H9 (cell line): ENCODE measurements around the gene CDKAL1. TPM values are rescaled to one million over a fixed set of nuclear protein-coding genes. Genes with fewer than 3 reads are reported as not detected.
A peak's percentile ranks its signal among the peaks of the same experiment; 100 is the strongest.

Source experiments
- DNase-seq: peaks from one replicate; pipeline ENCODE4 v3.0.0-alpha.2; 2017
- H2AFZ ChIP-seq: one replicate; pipeline ENCODE4 v1.6.1; 2013; ENCODE audit warnings: mild to moderate bottlenecking, low read length, control low read depth, moderate library complexity
- H2AK5ac ChIP-seq: 2 replicates; pipeline ENCODE4 v1.6.1; 2013; ENCODE audit warnings: low read length, control low read depth, mixed read lengths; ENCODE audit not compliant: insufficient read length
- H2BK120ac ChIP-seq: one replicate; pipeline ENCODE4 v1.6.1; 2013; ENCODE audit warnings: low read depth, mild to moderate bottlenecking, low read length, control low read depth, inconsistent platforms; ENCODE audit not compliant: poor library complexity, severe bottlenecking
- H2BK12ac ChIP-seq: 2 replicates; pipeline ENCODE4 v1.6.1; 2013; ENCODE audit warnings: low read length, control low read depth, mixed read lengths, low read depth; ENCODE audit not compliant: insufficient read length
- H2BK15ac ChIP-seq: 2 replicates; pipeline ENCODE4 v1.6.1; 2013; ENCODE audit warnings: low read depth, low read length, control low read depth
- H2BK20ac ChIP-seq: one replicate; pipeline ENCODE4 v1.6.1; 2013; ENCODE audit warnings: low read depth, mild to moderate bottlenecking, low read length, control low read depth, inconsistent platforms; ENCODE audit not compliant: poor library complexity, severe bottlenecking
- H2BK5ac ChIP-seq: 2 replicates; pipeline ENCODE4 v1.6.1; 2013; ENCODE audit warnings: low read length, control low read depth, mixed read lengths; ENCODE audit not compliant: insufficient read length
- H3K14ac ChIP-seq: 2 replicates; pipeline ENCODE4 v1.6.1; 2013; ENCODE audit warnings: low read length, control low read depth; ENCODE audit not compliant: insufficient read depth
- H3K18ac ChIP-seq: 2 replicates; pipeline ENCODE4 v1.6.1; 2013; ENCODE audit warnings: low read depth, mild to moderate bottlenecking, mixed read lengths, low read length, control low read depth; ENCODE audit not compliant: insufficient read length
- H3K23ac ChIP-seq: 2 replicates; pipeline ENCODE4 v1.6.1; 2013; ENCODE audit warnings: low read length, control low read depth, mixed read lengths, low read depth; ENCODE audit not compliant: insufficient read length
- H3K23me2 ChIP-seq: 2 replicates; pipeline ENCODE4 v1.6.1; 2013; ENCODE audit warnings: low read depth, mild to moderate bottlenecking, mixed read lengths, low read length, control low read depth; ENCODE audit not compliant: insufficient read length, poor library complexity, severe bottlenecking
- H3K27ac ChIP-seq: 2 replicates; pipeline ENCODE4 v1.5.1; 2013; ENCODE audit warnings: low read length, control low read depth, mixed read lengths, low read depth; ENCODE audit not compliant: insufficient read length
- H3K27me3 ChIP-seq: 2 replicates; pipeline ENCODE4 v1.6.1; 2013; ENCODE audit warnings: low read length, control low read depth, inconsistent platforms; ENCODE audit not compliant: insufficient read depth
- H3K4ac ChIP-seq: 2 replicates; pipeline ENCODE4 v1.6.1; 2013; ENCODE audit warnings: low read depth, mild to moderate bottlenecking, control low read depth, inconsistent platforms, low read length, moderate library complexity
- H3K4me1 ChIP-seq: 2 replicates; pipeline ENCODE4 v1.6.1; 2013; ENCODE audit warnings: low read length, control low read depth, inconsistent platforms; ENCODE audit not compliant: insufficient read depth
- H3K4me2 ChIP-seq: 2 replicates; pipeline ENCODE4 v1.6.1; 2013; ENCODE audit warnings: low read length, control low read depth, mixed read lengths; ENCODE audit not compliant: insufficient read length, insufficient read depth
- H3K56ac ChIP-seq: 2 replicates; pipeline ENCODE4 v1.6.1; 2013; ENCODE audit warnings: low read depth, mild to moderate bottlenecking, mixed read lengths, low read length, control low read depth; ENCODE audit not compliant: insufficient read length
- H3K79me1 ChIP-seq: 2 replicates; pipeline ENCODE4 v1.6.1; 2013; ENCODE audit warnings: low read depth, mild to moderate bottlenecking, moderate library complexity, low read length, control low read depth, inconsistent platforms; ENCODE audit not compliant: insufficient read depth, poor library complexity, severe bottlenecking
- H3K79me2 ChIP-seq: 2 replicates; pipeline ENCODE4 v1.6.1; 2013; ENCODE audit warnings: low read length, control low read depth, inconsistent platforms; ENCODE audit not compliant: insufficient read depth
- H3K9ac ChIP-seq: 2 replicates; pipeline ENCODE4 v1.6.1; 2013; ENCODE audit warnings: low read length, control low read depth, mixed read lengths; ENCODE audit not compliant: insufficient read length; ENCODE audit errors: extremely low read depth
- H3K9me3 ChIP-seq: one replicate; pipeline ENCODE4 v1.6.1; 2013; ENCODE audit warnings: low read depth, low read length, inconsistent platforms; ENCODE audit not compliant: control insufficient read depth
- H3T11ph ChIP-seq: one replicate; pipeline ENCODE4 v1.6.1; 2013; ENCODE audit warnings: mild to moderate bottlenecking, low read length, control low read depth, inconsistent platforms
- H4K20me1 ChIP-seq: one replicate; pipeline ENCODE4 v1.6.1; 2013; ENCODE audit not compliant: control insufficient read depth, insufficient read length, insufficient read depth
- H4K5ac ChIP-seq: 2 replicates; pipeline ENCODE4 v1.6.1; 2013; ENCODE audit warnings: low read depth, mild to moderate bottlenecking, mixed read lengths, low read length, control low read depth; ENCODE audit not compliant: insufficient read length
- H4K8ac ChIP-seq: replicated peaks from 2 replicates; pipeline ENCODE4 v1.6.1; 2013; ENCODE audit warnings: low read length, control low read depth, mixed read lengths, low read depth; ENCODE audit not compliant: insufficient read length
- H4K91ac ChIP-seq: 2 replicates; pipeline ENCODE4 v1.6.1; 2013; ENCODE audit warnings: low read depth, mild to moderate bottlenecking, moderate library complexity, mixed read lengths, low read length, control low read depth; ENCODE audit not compliant: insufficient read length
- H3K27ac Mint-ChIP-seq, 3 experiments: 2 replicates in 2 of 3; 3 replicates in 1 of 3; pipeline ENCODE4 v1.8.0; 2020 to 2021; ENCODE audit warnings: mixed read lengths in 3 of 3, mild to moderate bottlenecking in 1 of 3, moderate library complexity in 1 of 3
- H3K27me3 Mint-ChIP-seq: 2 replicates; pipeline ENCODE4 v1.8.0; 2021; ENCODE audit warnings: low read depth, mild to moderate bottlenecking, moderate library complexity, mixed read lengths
- H3K36me3 Mint-ChIP-seq, 3 experiments: 2 replicates in 2 of 3; 3 replicates in 1 of 3; pipeline ENCODE4 v1.8.0; 2020 to 2021; ENCODE audit warnings: low read depth in 3 of 3, mixed read lengths in 3 of 3; ENCODE audit not compliant: insufficient read depth in 1 of 3
- H3K4me1 Mint-ChIP-seq, 2 experiments: 2 replicates each; pipeline ENCODE4 v1.8.0; 2020; ENCODE audit warnings: mixed read lengths in 2 of 2
- H3K4me3 Mint-ChIP-seq, 2 experiments: 2 replicates in 1 of 2; 3 replicates in 1 of 2; pipeline ENCODE4 v1.8.0; 2020 to 2021; ENCODE audit warnings: mild to moderate bottlenecking in 2 of 2, mixed read lengths in 2 of 2, moderate library complexity in 1 of 2
- H3K9me3 Mint-ChIP-seq, 2 experiments: 2 replicates in 1 of 2; 3 replicates in 1 of 2; pipeline ENCODE4 v1.8.0; 2020; ENCODE audit warnings: mild to moderate bottlenecking in 2 of 2, mixed read lengths in 2 of 2, moderate library complexity in 1 of 2
- CTCF ChIP-seq: fragments of 200-600 bp; sonication (generic); conservative IDR thresholded peaks from 3 replicates; pipeline ENCODE4 v1.8.0; 2021; ENCODE audit warnings: antibody characterized with exemption, mild to moderate bottlenecking
- WGBS: extraction: QIAGEN DNeasy Blood & Tissue Kit; methylation state at CpG from one replicate; pipeline ENCODE4 v1.1.7; 2013; ENCODE audit warnings: missing lambda C conversion rate, low lambda C conversion rate, mixed read lengths; ENCODE audit not compliant: insufficient read length; ENCODE audit errors: extremely low coverage; 5-methylcytosine and 5-hydroxymethylcytosine counted together
- total RNA-seq: library from RNA; stranded (reverse); gene quantifications from 2 replicates; pipeline ENCODE4 v1.2.1, GENCODE V29; 2021

Gene CDKAL1
- total RNA-seq, 1 experiment from 2014 or later = 23.0 TPM

GRCh38 chr6:21185861-21186478, 651.7 kb downstream of the CDKAL1 start:
- Histone ChIP-seq H4K20me1 (no peaks in the 10 kb centered on the region), H2AK5ac (no peak overlapping the region), H2BK20ac (no peak overlapping the region), H2BK120ac (no peak overlapping the region), H2AFZ (no peak overlapping the region), H4K5ac (no peak overlapping the region), H3K4me2 (peak overlapping the region; percentile 14), H3K18ac (no peak overlapping the region), H3K4ac (no peak overlapping the region), H4K91ac (no peak overlapping the region), H3K9me3 (peaks cover 3% of the 10 kb centered on the region), H2BK12ac (no peak overlapping the region), H3K4me1 (peaks cover 11% of the 10 kb centered on the region; the same call in 1 of the 2 replicates), H3K14ac (no peak overlapping the region), H3K79me2 (no peaks in the 10 kb centered on the region; the same call in 1 of the 2 replicates), H3K23me2 (no peaks in the 10 kb centered on the region), H3T11ph (no peak overlapping the region), H2BK5ac (no peak overlapping the region), H3K79me1 (no peaks in the 10 kb centered on the region), H3K56ac (no peak overlapping the region), H3K27ac (no peak overlapping the region), H3K9ac (no peak overlapping the region), H2BK15ac (no peak overlapping the region), H3K23ac (no peak overlapping the region), H4K8ac (no peak overlapping the region), H3K27me3 (no peaks in the 10 kb centered on the region)
- Mint-ChIP-seq H3K4me1 (peaks cover 62 to 72% of the 10 kb centered on the region in 2 experiments), H3K4me3 (peak overlapping the region; percentile 16 to 46; a peak in 3 of 5 replicates), H3K36me3 (peaks cover 1 to 15% (median 3%) of the 10 kb centered on the region in 3 experiments), H3K9me3 (peaks cover 3 to 4% of the 10 kb centered on the region in 2 experiments; a peak in 4 of 5 replicates), H3K27ac (peak overlapping the region; percentile 73 to 97 (median 96); a peak in 5 of 7 replicates), H3K27me3 (no peaks in the 10 kb centered on the region)
- no CpG with 5 or more reads among the region's 4 CpGs for WGBS
- no peak for TF ChIP-seq CTCF
- peak; percentile 90 for DNase-seq
